ENCODE data around the gene ODF4. TPM values are rescaled to one million over a fixed set of nuclear protein-coding genes. Genes with fewer than 3 reads are reported as not detected.
"Not testable (repeated sequence)": the region's sequence is repeated elsewhere in the genome, so short reads cannot be mapped to it uniquely, and the experiment has no call there.

The ODF4 gene
- total and polyA plus RNA-seq, 8 donors, result not detected

DNA sequence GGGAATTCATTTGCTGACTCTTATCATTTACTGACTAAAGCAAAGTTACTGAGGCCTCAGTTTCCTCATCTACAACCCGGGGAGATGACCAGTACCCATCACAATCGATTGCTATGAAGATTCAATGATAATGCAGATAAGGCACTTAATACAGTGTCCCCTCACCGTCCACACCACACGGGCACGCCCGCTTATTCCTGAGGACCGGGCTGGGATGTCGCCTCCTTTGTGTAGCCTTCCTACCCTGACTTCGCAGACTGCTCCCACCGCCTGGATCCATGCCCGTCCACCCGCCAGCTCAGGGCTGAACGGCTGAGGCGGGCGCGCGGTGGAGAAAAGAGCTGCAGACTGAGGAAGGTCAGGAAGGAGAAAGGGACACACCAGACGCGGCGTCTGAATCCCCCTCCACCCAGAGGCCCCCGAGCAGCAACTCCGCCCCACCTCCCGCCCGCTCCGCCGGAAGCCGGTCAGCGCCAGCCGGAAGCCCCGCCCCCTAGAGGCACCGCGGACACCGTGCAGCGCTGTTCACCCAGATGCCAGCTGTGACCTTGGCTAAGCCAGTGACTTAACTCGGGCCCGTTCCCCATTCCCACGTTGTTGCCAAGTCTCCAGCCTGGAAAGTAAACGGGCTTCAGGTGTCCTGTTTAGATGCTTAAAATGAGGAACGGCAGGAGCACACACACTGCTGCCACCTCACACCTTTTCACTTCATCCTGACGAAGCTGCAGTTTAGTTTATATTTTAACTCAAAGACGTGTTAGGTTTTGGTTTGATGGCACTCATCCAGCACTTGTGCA lies 36.8 kb downstream of the ODF4 start, which contains the start of gene KRABD2:
Gene KRABD2, minus strand, starts transcription at position 434 of the 797 bp plus-strand sequence.
- Histone ChIP-seq H3K4me3 (peak within 1 kb of the TSS; percentile 49 to 73), H3K27ac (peak within 1 kb of the TSS; percentile 85 to 86), H3K36me3 (peaks cover 3 to 47% of the 10 kb centered on the region in 2 donors), H3K9me3 (no peaks in the 10 kb centered on the region), H3K4me1 (peaks cover 21 to 50% of the 10 kb centered on the region in 2 donors), H3K27me3 (no peaks in the 10 kb centered on the region)
- intact Hi-C loops (cut with DNase I), result no loop called here
- ATAC-seq (peak; percentile 99), DNase-seq (peak; percentile 87 to 99 (median 92))
- TF ChIP-seq, protein P1, sequence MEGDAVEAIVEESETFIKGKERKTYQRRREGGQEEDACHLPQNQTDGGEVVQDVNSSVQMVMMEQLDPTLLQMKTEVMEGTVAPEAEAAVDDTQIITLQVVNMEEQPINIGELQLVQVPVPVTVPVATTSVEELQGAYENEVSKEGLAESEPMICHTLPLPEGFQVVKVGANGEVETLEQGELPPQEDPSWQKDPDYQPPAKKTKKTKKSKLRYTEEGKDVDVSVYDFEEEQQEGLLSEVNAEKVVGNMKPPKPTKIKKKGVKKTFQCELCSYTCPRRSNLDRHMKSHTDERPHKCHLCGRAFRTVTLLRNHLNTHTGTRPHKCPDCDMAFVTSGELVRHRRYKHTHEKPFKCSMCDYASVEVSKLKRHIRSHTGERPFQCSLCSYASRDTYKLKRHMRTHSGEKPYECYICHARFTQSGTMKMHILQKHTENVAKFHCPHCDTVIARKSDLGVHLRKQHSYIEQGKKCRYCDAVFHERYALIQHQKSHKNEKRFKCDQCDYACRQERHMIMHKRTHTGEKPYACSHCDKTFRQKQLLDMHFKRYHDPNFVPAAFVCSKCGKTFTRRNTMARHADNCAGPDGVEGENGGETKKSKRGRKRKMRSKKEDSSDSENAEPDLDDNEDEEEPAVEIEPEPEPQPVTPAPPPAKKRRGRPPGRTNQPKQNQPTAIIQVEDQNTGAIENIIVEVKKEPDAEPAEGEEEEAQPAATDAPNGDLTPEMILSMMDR (IDR thresholded peaks at IDR 0.05), result peak in 1 of 2 donors; percentile 57

DNA sequence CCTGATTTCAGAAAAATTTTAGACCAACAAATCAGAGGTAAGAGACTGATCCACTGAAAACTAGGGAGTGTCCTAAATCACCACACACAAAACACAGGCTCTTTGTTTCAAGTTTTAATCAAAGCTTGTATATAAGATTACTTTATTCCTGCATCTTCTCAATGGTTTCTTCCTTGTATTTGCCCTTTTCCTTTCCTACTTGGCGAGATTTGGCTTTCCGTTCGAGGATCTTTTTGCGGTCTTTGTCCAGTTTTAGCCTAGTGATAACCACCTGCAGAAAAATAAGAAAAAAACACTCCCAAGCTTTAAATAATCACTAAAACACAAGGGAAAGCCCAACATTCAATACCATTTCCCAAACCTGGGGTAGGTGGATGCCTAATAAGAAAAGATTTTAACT lies 37.8 kb downstream of the ODF4 start:
- TF ChIP-seq, protein P1 (IDR thresholded peaks at IDR 0.05), result no peak
- Histone ChIP-seq H3K9me3 (no peaks in the 10 kb centered on the region), H3K36me3 (peaks cover 3 to 54% of the 10 kb centered on the region in 2 donors), H3K4me3 (no peak overlapping the region), H3K27me3 (no peaks in the 10 kb centered on the region), H3K27ac (peak overlapping the region; percentile 85 to 86), H3K4me1 (peaks cover 29 to 59% of the 10 kb centered on the region in 2 donors)
- intact Hi-C loops (cut with DNase I), result no loop called here
- DNase-seq (no peak), ATAC-seq (no peak)

DNA sequence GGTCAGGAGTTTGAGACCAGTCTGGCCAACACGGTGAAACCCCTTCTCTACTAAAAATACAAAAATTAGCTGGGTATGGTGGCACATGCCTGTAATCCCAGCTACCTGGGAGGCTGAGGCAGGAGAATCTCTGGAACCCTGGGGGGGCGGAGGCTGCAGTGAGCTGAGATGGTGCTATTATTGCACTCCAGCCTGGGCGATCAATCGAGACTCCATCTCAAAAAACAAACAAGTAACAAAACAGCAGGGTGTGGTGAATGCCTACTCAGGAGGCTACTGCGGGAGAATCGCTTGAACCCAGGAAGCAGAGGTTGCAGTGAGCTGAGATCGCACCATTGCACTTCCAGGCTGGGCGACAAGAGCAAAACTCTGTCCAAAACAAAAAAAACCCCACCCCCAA lies 38.5 kb downstream of the ODF4 start:
- DNase-seq; ATAC-seq; H3K4me3 ChIP-seq; H3K9me3 ChIP-seq; intact Hi-C loops (cut with DNase I); H3K27me3 ChIP-seq; H3K27ac ChIP-seq: not testable (repeated sequence)
- H3K4me1 ChIP-seq, result peaks cover 29 to 60% of the 10 kb centered on the region in 2 donors
- peaks cover 3 to 54% of the 10 kb centered on the region in 2 donors for H3K36me3 ChIP-seq

DNA sequence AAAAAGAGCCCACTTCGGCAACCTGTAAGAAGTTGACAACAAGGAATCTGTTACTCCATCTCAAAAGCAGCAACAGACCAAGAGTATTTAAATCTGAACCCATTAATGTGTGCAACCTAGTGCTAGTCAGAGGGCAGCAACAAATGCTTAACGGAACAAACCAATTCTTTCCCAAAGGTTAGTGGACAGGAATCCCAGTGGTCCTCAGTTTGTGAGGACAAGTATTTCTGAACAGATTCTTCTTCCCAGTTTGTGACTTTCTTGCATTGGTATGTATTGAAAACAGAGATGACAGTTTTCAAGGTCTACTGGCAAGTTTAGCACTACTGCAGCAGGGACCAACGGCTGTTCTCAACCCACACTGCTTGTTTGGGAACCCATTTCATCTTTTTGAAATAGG lies 40.4 kb downstream of the ODF4 start:
- intact Hi-C loops (cut with DNase I), result no loop called here
- ATAC-seq (no peak), DNase-seq (no peak)
- no peak overlapping the region for H3K27ac ChIP-seq
- H3K27me3 ChIP-seq, result no peaks in the 10 kb centered on the region
- H3K4me1 ChIP-seq, result peaks cover 38 to 68% of the 10 kb centered on the region in 2 donors
- TF ChIP-seq, protein P1 (IDR thresholded peaks at IDR 0.05), result no peak
- no peaks in the 10 kb centered on the region for H3K9me3 ChIP-seq
- peak overlapping the region in 1 of 2 donors; percentile 78 for H3K4me3 ChIP-seq
- H3K36me3 ChIP-seq, result peaks cover 3 to 54% of the 10 kb centered on the region in 2 donors

DNA sequence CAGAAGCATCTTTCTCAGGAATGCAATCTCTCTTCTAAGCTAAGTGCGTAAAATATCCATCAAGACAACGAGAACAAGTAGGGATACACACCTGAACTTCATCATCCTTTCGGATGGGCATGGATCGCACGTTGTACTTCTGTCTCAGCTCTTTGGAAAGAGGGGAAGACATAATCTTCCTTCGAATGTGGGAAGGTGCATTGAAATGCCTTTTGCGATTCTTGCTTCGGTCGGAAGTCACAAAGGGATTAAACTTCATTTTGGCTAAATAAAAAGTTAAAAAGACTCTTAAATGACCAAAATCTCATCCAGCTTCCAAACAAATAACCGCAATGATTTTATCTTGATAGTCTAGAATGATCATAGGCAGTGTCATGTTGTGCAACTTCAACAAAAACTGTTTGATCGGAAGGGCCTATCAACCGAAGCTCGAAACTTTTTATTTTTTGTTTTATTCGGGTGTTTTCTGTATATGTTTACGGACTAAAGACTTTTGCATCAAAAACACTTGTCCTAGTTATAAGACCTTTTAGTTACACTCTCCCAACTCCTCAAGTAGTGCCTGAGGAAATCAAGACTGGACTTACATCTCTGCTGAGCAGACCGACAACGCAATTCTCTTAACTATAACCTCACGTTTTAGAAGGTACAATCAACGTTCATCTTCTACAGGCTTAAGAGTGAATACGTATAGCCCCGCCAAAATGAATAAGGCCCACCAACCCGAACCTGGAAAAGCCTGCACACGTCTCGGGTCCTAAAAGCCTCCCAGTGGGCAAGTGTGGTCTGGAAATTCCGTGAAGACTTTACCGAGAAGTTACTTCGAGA lies 42.6 kb downstream of the ODF4 start:
- Histone ChIP-seq H3K27me3 (no peaks in the 10 kb centered on the region), H3K9me3 (no peaks in the 10 kb centered on the region), H3K4me3 (peak overlapping the region; percentile 72 to 78), H3K4me1 (peaks cover 33 to 61% of the 10 kb centered on the region in 2 donors), H3K27ac (peak overlapping the region; percentile 85 to 93), H3K36me3 (peaks cover 3 to 49% of the 10 kb centered on the region in 2 donors)
- TF ChIP-seq, protein P1 (IDR thresholded peaks at IDR 0.05), result no peak
- intact Hi-C loops (cut with DNase I), result no loop called here
- DNase-seq (no peak), ATAC-seq (no peak)

Measured in left lung (tissue), 10 donors.